GM18517 (cell line): ENCODE measurements around the gene ANKRD18B.
"Not testable (repeated sequence)": the region's sequence is repeated elsewhere in the genome, so short reads cannot be mapped to it uniquely, and the experiment has no call there.

Experiments
- ATAC-seq: cut with Tn5 transposase; IDR thresholded peaks from one replicate; pipeline ENCODE4 v1.9.1; 2021; ENCODE audit warnings: mild to moderate bottlenecking, moderate library complexity; ENCODE audit not compliant: unreplicated experiment

Gene ANKRD18B

DNA sequence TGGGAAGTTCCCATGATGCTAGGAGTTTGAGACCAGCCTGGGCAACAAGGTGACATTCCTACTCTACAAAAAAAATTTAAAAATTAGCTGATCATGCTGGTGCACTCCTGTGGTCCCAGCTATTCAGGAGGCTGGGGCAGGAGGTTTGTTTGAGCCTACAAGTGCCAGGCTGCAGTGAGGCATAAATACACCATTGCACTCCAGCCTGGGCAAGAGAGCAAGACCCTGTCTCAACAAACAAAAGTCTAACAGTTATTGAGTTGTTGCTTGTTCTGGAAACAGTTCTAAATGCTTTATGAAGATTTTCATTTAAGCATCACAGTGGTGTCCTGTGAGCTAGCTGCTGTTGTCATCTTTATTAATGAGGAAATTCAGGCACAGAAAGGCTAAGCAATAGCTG lies 4.0 kb downstream of the ANKRD18B start:
- not testable (repeated sequence) for ATAC-seq

DNA sequence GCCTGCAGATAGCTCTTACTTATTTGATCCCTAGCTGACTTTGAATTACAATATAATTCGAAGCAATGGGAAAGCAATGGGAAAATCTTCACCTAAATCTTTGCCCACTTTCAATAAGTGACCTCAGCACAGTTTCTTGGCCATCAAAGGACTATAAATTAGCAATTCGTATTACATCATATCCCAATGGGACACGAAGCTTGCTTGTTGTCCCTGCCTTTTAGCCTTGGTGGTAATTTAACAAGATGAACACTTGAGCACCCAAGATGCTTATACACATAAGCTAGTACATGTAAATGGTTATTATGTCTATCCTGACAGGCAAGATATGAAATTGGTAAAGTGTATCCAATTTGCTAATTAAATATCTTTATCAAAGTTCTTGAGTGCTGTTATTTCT lies 9.9 kb downstream of the ANKRD18B start:
- ATAC-seq = not testable (repeated sequence)

DNA sequence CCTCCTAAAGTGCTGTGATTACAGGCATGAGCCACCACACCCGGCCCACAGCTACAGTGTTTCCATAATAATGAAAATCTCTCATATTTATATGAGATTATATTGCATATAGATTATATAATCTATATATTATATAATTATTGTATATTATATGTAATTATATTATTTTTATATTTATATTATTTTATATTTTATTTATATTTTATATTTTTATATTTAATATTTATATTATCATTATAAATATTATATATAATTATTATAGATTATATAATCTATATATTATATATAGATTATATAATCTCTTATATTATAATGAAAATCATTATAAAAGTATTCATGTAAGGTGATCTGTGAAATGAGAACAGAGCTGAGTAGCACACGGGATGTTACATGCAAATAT lies 11.5 kb downstream of the ANKRD18B start:
- no peak for ATAC-seq

DNA sequence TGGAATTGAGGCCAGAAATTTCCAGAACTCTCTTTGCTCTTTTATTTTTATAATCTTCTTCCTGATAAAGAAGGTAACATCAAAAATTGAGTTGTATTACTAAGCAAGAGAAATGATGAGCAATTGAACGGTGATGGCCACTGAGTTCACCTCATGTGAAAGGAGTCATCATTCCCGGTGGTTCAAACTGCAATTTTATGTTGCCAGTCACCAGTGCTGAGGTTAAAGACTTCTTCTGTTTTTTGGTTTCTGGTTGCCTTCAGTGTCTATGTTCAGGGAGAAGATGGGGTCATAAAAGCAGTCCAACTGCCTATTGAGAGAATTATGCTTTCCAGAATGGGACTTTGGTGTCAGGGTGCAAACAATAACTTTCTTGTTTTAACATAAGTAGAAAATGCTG lies 19.4 kb downstream of the ANKRD18B start:
- not testable (repeated sequence) for ATAC-seq

DNA sequence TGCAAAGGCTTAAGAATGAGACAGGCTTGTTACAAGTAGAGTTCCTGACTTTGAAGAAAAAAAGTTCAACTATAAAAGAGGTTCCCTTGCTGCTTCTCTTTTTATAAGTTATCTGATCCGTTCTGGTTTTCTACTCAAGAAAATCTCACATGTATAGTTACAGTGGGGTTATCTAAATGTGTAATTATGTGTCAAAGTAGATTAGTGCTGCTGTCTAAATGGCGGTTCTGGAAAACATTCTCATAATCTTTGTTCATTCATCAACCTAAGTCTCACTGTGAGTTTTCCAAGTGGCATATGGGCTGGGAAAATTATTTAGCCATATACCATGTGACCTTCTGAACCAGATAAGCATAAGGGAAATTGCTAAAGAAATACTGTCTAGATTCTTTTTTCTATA lies 21.7 kb downstream of the ANKRD18B start:
- ATAC-seq = not testable (repeated sequence)

DNA sequence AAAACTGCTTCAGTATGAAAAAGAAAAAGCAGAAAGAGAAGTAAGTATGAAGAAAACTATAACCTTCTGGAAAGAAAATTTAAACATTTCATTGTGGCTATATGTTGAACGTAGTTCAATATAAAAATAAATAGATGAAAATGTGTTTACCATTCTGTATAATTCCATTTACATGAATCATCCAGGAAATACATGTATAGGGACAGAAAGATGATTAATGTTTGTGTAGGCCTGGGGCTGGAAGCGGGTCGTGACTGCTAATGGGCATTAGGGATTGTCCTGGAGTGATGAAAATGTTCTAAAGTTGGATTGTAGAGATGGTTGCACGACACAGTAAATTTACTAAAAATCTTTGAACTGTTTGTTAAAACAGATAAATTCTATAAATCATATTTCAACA lies 24.8 kb downstream of the ANKRD18B start:
- ATAC-seq = not testable (repeated sequence)

DNA sequence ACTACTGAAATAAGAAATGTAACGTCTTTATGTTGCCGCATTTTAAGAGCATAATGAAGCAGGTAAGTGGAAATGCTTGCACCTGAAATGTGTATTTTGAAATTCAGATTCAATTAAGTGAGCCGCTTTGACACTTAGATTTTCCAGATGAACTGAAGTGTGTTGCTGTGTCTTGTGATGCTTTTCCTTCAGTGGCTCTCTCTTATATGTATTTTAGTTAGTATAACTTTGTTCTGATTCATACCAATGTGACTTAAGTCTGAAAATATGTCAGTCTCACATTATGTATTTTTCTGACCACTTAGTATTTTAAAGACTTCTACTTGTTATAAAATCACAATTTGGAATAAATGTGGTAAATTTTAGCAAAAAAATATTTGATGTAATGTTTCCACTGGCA lies 25.4 kb downstream of the ANKRD18B start:
- not testable (repeated sequence) for ATAC-seq

DNA sequence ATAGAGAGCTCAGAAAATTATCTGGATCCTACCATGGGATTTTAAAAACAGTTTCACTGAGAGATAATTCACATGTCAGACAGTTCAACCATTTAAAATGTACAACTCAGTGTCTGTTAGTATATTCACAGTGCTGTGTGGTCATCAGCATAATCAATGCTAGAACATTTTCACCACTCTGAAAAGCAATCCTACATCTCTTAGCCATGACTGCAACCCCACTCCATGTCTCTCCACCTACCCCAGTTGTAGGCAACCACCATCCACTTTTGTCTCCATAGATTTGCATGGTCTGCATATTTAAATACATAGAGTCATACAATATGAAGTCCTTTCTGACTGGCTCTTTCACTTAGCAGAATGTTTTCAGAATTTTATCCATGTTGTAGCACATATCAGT lies 27.1 kb downstream of the ANKRD18B start:
- ATAC-seq = not testable (repeated sequence)

DNA sequence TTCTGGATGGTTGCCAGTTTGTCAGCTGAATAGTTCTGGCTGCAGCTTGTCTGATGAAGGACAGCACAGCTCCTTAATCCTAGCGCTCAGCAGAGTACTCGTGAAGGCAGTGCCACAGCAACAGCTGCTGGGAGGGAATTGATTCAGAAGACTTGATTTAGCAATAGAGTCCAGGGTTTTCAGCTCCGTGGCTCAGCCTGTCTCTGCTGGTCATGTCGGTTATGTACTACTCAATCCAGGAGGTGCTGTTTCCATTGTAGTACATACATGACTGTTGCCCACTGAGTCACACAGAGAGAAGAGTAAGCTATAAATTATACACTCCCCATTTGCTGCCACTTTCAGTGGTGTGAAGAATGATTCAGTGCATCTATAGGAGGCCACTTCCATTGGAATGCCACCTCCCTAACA lies 28.3 kb downstream of the ANKRD18B start:
- not testable (repeated sequence) for ATAC-seq

DNA sequence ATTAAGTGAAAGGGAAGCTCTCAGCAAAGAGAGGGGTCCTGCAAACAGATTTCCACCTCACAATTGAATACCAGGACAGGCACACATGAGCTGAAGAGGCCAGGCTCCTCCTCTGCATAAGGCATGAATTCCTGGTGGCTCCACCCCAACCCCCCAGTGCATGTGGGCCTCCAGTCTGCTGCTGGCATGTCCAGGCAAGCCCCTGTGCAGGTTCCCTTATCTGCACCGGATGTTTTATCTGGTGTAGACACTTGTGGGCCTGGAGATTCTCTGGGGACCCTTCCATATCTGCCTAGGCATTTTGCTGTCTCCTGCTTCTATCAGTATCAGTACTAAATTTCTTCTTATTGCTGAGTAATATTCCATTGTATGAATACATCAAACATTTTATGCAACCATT lies 36.2 kb downstream of the ANKRD18B start:
- ATAC-seq = not testable (repeated sequence)

DNA sequence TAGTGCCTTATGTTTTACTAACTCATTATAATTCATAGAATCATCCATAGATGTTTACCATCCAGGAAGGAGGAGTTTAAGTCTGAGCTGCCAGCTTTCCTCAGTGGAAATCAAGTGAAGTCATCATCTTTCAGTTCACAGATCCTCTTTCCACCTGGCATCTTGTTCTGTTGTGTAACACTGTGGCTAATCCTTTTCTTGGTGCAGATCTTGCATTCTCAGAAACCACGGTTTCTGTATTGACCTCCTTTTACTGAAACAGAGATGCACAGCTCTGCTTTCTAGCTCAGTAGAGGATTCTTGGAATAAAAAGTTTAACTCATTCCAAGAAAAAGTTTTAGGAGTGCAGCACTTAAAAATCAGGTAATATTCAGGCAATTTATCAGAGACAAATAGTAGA lies 38.1 kb downstream of the ANKRD18B start:
- not testable (repeated sequence) for ATAC-seq

DNA sequence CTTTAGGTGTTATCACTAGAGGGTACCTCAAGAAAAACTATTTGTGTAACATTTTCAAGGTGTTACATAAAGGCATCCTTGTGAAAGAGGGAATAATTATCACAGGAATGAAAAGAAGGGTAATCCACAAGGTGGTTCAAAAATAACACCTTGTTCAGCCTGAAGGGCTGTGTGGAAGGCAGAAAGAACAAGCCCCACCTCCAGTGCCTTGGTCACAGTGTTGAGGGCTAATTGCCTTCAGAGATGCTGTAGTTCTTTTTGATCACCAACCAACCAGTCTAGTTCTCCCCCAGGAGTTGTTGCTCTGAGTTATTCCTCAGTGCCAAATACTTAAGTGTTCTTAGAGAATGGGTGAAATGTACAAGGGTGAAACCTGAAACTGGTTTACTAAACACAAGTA lies 43.7 kb downstream of the ANKRD18B start:
- not testable (repeated sequence) for ATAC-seq

DNA sequence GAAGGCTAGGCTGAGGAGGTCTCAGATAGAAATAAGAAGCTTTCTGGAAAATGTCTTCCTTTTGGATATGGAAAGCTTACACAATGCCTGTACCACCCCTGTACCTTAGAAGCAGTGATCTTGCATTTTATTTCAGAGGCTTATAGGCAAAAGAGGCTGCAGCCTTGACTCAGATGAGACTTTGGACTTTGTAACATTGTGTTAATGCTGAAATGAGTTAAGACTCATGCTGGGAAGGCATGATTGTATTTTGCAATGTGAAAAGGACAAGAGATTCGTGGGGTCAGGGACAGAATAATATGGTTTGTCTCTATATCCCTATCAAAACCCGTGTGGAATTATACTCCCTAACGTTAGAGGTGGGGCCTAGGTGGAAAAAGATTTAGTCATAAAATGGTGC lies 53.7 kb downstream of the ANKRD18B start:
- not testable (repeated sequence) for ATAC-seq

DNA sequence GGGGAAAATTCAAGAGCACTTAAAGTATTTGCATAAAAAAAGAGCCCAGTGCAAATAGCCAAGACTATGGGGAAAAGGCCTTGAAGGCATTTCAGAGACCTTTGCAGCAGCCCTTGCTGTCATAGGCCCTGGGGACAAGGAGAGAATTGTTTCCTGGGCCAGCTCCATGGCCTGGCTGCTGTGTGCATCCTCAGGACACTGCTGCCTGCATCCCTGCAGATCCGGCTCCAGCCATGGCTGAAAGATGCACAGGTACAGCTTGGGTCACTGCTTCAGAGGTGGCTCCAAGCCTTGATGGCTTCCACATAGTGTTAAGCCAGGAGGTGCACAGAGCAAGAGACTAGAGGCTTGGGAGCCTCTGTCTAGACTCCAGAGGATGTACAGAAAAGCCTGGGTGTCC lies 55.9 kb downstream of the ANKRD18B start:
- not testable (repeated sequence) for ATAC-seq

DNA sequence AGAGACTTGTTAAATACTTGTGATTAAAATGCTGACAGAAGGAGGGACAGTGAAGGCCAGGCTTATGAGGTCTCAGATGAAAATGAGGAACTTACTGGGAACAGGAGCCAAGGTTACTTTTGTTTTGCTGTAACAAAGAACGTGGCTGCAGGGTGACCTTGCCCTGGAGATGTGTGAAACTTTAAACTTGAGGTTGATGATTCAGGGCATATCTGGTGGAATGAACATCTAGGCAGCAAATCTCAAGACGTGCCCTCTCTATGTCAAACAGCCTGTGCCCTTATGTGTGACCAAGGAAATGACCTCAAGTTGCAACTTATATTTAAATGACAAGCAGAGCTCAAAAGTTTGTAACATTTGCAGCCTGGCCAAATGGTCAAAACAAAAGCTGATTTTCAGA lies 58.6 kb downstream of the ANKRD18B start:
- not testable (repeated sequence) for ATAC-seq

DNA sequence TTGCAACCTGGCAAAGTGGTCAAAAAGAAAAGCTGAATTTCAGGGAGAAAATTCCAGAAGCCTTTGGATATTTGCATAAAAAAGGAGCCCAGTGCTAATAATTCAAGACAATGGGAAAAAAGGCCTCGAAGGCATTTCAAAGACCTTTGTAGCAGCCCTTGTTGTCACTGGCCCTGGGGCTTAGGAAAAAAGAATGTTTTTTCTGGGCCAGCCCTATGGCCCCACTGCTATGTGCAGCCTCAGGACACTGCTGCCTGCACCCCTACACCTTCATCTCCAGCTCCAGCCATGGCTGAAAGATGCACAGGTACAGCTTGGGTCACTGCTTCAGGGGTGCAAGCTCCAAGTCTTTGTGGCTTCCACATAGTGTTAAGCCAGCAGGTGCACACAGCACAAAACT lies 62.1 kb downstream of the ANKRD18B start:
- ATAC-seq = not testable (repeated sequence)

DNA sequence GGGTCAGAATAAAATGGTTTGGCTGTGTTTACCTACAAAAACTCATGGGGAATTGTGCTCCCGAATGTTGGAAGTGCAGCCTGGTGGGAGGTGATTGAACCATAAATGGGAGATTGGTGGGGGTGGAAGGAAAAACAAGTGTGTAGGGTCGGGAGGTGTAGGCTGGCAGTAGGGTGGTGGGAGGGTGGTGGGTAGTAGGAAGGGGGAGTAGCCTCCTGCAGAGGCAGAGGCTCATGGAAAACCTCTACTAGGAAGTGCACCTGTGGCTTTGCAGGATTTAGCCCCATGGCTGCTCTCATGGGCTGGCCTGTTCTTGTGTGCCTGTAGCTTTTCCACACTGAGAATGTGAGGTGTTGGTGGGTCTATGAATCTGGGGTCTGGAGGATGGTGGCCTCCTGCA lies 63.7 kb downstream of the ANKRD18B start:
- ATAC-seq = not testable (repeated sequence)

DNA sequence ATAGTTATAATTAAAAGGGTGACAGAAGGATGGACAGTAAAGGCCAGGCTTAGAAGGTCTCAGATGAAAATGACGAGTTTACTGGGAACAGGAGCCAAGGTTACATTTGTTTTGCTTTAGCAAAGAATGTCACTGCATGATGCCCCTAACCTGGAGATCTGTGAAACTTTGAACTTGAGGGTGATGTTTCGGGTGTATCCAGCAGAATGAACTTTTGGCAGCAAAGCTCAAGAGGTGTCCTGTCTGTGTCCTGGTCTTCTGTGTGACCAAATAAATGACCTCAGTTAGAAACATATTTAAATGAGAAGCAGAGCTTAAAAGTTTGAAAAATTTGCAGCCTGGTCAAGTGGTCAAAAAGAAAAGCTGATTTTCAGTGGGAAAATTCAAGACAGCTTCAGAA lies 64.8 kb downstream of the ANKRD18B start:
- not testable (repeated sequence) for ATAC-seq

DNA sequence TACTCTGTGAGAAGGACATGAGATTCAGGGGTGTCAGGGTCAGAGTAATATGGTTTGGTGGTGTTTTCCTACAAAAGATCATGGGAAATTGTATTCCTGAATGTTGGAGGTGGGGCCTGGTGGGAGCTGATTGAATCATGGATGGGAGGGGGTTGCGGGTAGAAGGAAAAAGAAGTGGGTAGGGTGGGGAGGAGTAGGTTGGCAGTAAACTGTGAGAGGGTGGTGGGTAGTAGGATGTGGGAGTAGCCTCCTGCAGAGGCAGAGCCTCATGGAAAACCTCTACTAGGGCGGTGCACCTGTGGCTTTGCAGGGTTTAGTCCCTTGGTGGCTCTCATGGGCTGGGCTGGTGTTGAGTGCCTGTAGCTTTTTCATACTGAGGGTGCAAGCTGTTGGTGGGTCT lies 66.8 kb downstream of the ANKRD18B start:
- ATAC-seq = not testable (repeated sequence)

DNA sequence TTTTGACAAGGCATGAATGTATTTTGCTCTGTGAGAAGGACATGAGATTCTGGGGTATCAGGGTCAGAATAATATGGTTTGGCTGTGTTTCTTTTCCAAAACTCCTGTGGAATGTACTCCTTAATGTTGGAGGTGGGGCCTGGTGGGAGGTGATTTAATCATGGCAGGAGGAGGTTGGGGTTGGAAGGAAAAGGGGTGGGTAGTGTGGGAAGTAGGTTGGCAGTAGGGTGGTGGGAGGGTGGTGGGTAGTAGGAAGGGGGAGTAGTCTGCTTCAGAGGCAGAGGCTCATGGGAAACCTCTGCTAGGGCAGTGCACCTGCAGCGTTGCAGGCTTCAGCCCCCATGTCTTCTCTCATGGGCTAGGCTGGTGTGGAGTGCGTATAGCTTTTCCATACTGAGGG lies 72.9 kb downstream of the ANKRD18B start:
- ATAC-seq = not testable (repeated sequence)

DNA sequence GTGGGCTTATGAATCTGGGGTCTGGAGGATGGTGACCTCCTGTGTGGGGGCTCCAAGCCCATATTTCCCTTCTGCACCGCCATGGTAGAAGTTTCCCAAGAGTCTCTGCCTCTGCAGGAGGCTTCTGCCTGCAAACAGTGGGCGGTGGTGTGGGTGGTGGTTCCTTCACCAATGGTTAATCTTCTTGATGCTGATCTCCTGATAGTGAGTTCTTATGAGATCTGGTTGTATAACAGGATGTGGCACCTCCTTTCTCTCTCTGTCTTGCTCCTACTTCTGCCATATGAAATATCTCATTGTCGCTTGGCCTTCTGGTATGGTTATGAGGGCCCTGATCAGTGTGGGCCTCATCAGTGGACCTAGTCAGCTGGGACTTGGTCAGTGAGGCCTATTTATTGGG lies 73.3 kb downstream of the ANKRD18B start:
- ATAC-seq = not testable (repeated sequence)

DNA sequence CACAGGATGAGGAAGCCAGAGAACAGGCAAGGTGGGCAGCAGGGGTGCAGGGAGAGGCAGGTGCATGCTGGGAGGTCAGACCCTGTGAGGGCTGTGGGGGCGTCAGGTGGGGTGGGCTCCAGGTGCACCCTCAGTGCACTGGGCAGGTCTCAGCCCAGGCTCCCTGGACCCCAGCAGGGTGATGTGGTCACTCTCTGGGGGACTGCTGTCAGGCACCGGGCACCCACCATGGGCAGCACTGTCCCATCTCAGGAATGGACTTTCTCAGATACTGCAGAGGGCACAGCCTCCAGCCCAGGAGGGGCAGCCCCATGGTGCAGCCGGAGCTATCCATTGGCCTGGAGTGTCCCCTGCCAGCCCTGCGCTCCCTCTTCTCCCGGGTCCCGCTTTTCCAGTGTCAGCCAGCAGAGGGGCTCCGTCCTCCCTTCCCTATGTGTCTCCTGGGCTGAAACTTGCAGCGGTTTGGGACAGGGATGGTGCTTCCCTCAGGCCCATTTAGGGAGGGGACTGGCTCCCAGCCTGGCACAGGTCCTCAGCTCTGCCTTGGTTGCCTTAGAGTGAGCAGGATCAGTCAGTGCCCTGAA lies 74.8 kb downstream of the ANKRD18B start:
- ATAC-seq = not testable (repeated sequence)

DNA sequence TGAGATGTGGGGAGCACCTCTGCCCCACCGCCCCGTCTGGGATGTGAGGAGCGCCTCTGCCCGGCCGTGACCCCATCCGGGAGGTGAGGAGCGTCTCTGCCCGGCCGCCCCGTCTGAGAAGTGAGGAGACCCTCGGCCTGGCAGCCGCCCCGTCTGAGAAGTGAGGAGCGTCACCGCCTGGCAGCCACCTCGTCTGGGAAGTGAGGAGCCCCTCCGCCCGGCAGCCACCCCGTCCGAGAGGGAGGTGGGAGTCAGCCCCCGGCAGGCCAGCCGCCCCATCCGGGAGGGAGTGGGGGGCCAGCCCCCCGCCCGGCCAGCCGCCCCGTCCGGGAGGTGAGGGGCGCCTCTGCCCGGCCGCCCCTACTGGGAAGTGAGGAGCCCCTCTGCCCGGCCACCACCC lies 76.9 kb downstream of the ANKRD18B start:
- not testable (repeated sequence) for ATAC-seq
